HG03571 (cell line): Measurements from ENCODE around the gene ADGRV1.

Source experiments
- ATAC-seq: cut with Tn5 transposase; IDR thresholded peaks from one replicate; pipeline ENCODE4 v1.9.1; 2021; ENCODE audit not compliant: unreplicated experiment

ADGRV1 gene

DNA sequence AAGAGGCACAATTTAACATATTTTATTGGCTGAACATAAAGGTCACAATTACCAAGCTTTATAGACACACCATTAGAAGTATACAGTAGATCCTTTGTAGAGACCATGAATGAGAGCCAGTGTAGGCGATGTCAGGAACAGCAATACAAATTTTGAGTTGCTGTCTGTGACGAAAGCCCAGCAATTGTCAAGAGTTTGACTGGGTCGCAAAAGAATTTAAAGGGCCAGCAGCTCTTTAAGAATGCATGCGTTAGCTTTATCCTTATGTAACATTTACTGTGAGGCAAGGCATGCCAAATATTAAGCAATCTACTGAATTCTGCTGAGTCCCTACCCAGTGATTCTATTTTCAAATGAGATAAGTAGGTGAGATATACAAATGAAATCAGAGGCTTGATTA lies 587.6 kb downstream of the ADGRV1 start:
- no peak for ATAC-seq

- no peak for ATAC-seq
Measured at GRCh38 chr5:91146905-91147600, 588.5 kb downstream of the ADGRV1 start.

DNA sequence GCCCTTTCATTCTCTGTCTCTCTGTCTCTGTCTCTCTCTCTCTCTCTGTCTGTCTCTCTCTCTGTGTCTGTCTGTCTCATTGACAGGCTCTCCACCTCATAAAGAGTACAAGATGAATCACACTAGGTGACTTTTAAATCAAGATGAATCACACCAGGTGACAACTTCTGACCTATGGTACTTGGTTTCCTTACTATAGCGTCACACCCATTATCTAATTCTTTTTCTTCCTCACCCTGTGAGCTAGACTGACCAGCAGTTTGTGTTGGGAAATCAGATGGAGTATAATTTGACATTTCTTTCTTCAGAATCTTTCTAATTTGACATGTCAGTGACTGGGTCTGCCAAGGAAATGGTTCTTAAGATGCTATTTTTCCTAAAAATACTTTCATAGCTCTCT lies 591.6 kb downstream of the ADGRV1 start:
- no peak for ATAC-seq

DNA sequence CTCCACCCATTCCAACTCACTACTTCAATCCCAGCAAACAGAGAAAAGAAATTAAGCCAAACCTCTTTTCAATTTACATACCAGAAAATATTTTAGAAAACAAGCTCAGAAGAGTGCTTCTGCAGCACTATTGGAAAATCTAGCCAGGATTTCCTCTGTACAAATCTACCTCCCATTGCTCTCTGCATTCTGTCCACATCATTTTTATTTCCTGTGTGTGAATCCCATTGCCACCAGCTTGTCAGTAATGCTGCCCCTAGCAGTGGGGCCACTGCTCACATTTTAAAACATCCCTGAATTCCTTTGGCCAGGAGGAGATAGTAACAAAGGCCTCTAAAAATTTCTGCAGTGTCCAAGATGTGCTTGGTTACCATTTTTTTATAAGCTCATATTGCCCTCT lies 592.0 kb downstream of the ADGRV1 start:
- ATAC-seq = no peak

DNA sequence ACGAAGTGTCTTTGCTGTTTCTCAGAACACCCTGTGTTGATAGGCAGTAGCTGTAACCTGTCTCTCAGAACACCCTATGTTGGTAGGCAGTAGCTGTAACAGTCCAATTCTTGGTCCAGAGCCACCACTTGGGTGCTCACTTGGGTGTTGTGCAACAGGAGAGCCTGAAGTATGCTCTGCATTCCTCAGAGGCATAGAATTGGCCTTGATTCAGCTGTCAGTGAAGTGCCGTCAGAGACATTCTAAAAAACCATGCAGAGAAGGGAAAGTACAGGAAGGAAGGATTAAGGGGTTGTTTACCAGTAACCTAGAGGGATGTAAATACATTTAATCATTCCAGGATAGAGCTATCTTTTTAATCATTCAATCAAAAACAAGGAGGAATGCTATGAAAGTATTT lies 593.4 kb downstream of the ADGRV1 start:
- no peak for ATAC-seq

- ATAC-seq = no peak
Measured at GRCh38 chr5:91154338-91154737, 595.7 kb downstream of the ADGRV1 start.

- ATAC-seq = no peak
Measured at GRCh38 chr5:91155274-91155673, 596.7 kb downstream of the ADGRV1 start.

DNA sequence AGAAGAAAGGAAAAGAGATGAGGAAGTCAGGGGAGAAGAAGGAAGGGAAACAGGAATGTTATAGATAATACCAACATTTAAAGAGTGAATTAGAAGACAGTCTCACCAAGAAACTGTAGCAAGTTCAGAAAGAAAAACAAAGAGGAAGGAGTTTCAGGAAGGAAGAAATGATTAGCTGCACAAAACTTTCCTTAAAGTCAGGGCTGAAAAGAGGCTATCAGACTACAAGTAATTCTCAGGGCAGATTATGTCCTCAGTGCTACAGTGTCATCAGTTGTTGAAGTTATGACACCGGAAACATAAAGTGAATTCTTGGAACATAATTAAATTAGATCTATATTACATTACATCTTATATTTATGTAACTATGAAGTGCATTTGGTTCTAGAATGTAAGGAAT lies 597.6 kb downstream of the ADGRV1 start:
- no peak for ATAC-seq

DNA sequence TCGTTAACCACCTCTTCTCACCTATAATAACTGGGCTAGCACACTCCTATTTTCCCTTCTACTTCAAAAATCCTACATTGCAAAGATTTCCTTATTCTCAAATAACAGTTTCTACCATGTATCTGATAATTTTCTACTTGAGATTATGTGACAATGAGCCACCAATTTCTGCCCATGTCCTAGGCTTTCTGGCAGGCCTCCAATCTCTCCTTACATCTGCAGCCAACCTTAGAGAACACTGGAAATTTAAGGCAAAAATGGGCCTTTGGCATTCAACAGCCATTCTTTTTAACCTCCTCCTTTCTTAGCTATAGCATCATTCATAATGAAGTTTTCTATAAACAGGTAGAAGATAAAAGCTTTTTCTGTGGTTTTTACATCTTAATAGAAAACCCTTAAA lies 599.4 kb downstream of the ADGRV1 start:
- ATAC-seq = no peak

GRCh38 chr5:91159647-91160046 lies 601.0 kb downstream of the ADGRV1 start:
- no peak for ATAC-seq

DNA sequence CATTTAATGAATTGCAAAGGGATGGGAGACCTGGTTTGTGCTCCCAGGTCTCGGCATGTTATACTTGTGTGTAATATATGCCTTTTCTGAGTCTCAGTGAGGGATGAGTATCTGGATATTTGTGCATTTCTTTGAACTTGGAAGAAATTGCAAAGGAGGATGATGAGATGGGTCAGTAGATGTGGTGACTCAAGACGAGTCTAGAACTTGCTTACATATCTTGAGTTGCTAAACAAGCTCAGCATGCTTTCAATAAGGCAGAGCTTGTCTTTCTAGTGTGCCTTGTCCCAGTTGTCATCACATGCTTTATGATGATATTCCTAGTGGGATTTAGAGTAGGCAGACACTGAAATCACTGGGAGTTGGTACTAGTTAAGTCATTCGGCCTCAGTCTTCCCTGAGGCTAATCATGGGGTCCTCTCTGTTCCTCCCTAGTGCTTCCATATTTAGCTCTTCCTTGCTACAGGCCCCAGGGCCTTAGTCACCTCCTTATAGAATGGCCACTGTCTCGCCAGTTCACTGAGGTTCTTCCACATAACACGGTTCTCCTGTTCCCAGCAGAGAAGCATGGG lies 602.2 kb downstream of the ADGRV1 start:
- no peak for ATAC-seq

DNA sequence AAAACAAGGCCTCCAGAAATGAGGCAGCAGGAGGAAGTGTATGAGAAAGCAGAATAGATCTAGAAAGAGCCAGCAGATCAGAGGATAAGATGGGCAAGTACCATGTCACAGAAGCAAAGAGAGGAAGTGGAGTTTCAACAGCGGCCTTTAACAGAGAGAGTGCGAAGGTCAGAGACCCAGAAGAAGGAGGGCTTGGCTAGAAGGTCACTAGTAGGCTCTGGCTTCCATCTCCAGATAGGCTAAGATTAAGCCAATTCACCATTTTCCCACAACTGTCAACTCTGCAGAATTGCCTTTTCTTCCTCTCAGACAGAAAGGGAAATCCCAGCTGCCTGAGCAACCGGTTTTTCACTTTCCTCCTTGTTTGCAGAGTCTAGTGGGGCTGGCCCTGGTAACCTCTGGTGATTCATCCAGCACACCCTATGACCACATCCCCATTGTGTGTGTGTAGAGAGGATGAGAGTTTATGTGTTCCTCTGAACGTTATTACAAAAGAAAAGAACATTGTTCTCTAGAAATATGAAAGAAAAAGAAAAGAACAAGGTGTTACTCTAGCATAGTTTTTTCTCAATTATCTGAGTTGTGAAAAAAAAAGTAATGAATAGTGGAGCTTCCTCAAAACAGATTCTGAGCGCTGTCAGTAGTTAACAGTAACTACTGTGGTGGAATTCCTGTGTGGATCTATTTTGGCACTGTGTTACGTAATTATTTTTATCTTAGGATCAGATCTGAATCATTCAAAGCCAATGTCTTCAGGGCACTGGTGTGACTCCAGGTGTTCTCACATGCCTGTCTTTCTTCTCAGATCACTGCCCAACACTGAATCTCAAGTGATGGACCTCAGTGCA lies 604.2 kb downstream of the ADGRV1 start:
- peak; percentile 99 for ATAC-seq

DNA sequence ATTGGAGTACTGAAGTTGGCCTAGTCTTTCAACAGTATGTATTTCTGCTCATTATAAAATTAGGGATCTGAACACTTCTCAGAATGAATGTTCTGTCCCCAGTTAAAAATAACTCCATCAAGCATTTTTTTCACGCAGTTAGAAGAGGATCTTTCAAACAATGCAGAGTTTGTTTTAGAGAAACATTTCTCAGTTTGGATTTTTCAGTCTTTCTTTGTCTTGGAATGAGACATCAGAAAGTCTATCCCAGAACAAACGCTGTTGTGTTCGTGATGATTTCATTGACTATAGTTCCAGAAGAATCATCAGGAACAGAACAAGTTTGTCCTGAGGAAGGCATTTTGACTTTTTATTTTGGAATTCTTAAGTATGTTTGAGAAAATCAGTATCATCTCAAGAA lies 605.8 kb downstream of the ADGRV1 start:
- no peak for ATAC-seq

GRCh38 chr5:91166059-91166807 lies 607.6 kb downstream of the ADGRV1 start:
- no peak for ATAC-seq

- ATAC-seq = no peak
Measured at GRCh38 chr5:91168859-91169258, 610.3 kb downstream of the ADGRV1 start.

- no peak for ATAC-seq
Measured at GRCh38 chr5:91170266-91170665, 611.7 kb downstream of the ADGRV1 start.

GRCh38 chr5:91171322-91171721 lies 612.7 kb downstream of the ADGRV1 start:
- no peak for ATAC-seq

GRCh38 chr5:91174396-91174795 lies 615.8 kb downstream of the ADGRV1 start:
- no peak for ATAC-seq

DNA sequence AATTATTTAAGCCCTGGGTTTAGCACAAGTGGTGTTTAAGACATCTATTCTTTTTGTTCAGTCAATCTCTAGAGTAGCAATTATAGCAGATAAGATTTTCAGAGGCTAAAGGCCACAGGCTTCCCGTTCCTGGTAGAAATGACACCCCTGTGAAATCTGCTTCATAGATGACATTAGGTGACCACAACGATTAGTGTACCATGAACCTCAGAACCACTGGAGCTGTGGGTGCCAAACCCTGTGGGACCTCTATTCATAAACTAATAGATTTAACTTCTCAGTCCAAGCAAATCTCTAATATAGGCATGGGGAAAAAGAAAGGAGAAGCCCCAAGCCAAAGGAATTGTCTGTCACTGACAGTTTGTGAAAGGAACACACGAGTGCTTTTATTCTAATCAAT lies 617.1 kb downstream of the ADGRV1 start:
- ATAC-seq = no peak

- no peak for ATAC-seq
Measured at GRCh38 chr5:91176288-91177016, 617.9 kb downstream of the ADGRV1 start.

- ATAC-seq = no peak
Measured at GRCh38 chr5:91177085-91177484, 618.5 kb downstream of the ADGRV1 start.
